NCI-H748 (cell line): ENCODE results near the gene KEL.
A peak's percentile ranks its signal among the peaks of the same experiment; 100 is the strongest.
"Not testable (repeated sequence)": the region's sequence is repeated elsewhere in the genome, so short reads cannot be mapped to it uniquely, and the experiment has no call there.

Experiments
- DNase-seq: peaks from one replicate; lab custom pipeline; 2025; ENCODE audit not compliant: unreplicated experiment; lab: John Stamatoyannopoulos, UW

The KEL gene

GRCh38 chr7:142961973-142962926, at the start of gene KEL:
Gene KEL (minus strand): TSS chr7:142962363. CDS start chr7:142962206, 157 bp downstream.
- no peak for DNase-seq

GRCh38 chr7:143008007-143008901, 46.1 kb upstream of the KEL start:
- DNase-seq = peak; percentile 66

- no peak for DNase-seq
Measured at GRCh38 chr7:143005632-143006260, 43.6 kb upstream of the KEL start.

GRCh38 chr7:143003393-143004051, 41.4 kb upstream of the KEL start:
- DNase-seq = peak; percentile 54

- peak; percentile 7 for DNase-seq
Measured at GRCh38 chr7:143002898-143003297, 40.7 kb upstream of the KEL start.

- DNase-seq = peak; percentile 6
Measured at GRCh38 chr7:143002106-143002505, 39.9 kb upstream of the KEL start.

GRCh38 chr7:143000648-143001047, 38.5 kb upstream of the KEL start:
- DNase-seq = no peak

GRCh38 chr7:142999793-143000192, 37.6 kb upstream of the KEL start:
- no peak for DNase-seq

GRCh38 chr7:142998966-142999365, 36.8 kb upstream of the KEL start:
- no peak for DNase-seq

- DNase-seq = no peak
Measured at GRCh38 chr7:142997456-142997989, 35.4 kb upstream of the KEL start.

GRCh38 chr7:142992427-142992826, 30.3 kb upstream of the KEL start:
- DNase-seq = no peak

- no peak for DNase-seq
Measured at GRCh38 chr7:142984297-142984696, 22.1 kb upstream of the KEL start.

GRCh38 chr7:142983825-142984224, 21.7 kb upstream of the KEL start:
- DNase-seq = no peak

- DNase-seq = not testable (repeated sequence)
Measured at GRCh38 chr7:142978402-142978801, 16.2 kb upstream of the KEL start.

GRCh38 chr7:142974626-142975025, 12.5 kb upstream of the KEL start:
- DNase-seq = no peak

GRCh38 chr7:142969183-142969582, 7.0 kb upstream of the KEL start:
- DNase-seq = no peak

GRCh38 chr7:142968229-142968628, 6.1 kb upstream of the KEL start:
- DNase-seq = no peak

- DNase-seq = no peak
Measured at GRCh38 chr7:142964502-142965246, 2.5 kb upstream of the KEL start.

- DNase-seq = no peak
Measured at GRCh38 chr7:142963993-142964392, 1.8 kb upstream of the KEL start.

GRCh38 chr7:142962991-142963390, 828 bp upstream of the KEL start:
- DNase-seq = no peak
